ENCODE results near the gene ZDHHC9. TPM values are rescaled to one million over a fixed set of nuclear protein-coding genes. Genes with fewer than 3 reads are reported as not detected.

The ZDHHC9 gene
- total RNA-seq, 1 experiment from 2014 or later = 30.5 TPM

DNA sequence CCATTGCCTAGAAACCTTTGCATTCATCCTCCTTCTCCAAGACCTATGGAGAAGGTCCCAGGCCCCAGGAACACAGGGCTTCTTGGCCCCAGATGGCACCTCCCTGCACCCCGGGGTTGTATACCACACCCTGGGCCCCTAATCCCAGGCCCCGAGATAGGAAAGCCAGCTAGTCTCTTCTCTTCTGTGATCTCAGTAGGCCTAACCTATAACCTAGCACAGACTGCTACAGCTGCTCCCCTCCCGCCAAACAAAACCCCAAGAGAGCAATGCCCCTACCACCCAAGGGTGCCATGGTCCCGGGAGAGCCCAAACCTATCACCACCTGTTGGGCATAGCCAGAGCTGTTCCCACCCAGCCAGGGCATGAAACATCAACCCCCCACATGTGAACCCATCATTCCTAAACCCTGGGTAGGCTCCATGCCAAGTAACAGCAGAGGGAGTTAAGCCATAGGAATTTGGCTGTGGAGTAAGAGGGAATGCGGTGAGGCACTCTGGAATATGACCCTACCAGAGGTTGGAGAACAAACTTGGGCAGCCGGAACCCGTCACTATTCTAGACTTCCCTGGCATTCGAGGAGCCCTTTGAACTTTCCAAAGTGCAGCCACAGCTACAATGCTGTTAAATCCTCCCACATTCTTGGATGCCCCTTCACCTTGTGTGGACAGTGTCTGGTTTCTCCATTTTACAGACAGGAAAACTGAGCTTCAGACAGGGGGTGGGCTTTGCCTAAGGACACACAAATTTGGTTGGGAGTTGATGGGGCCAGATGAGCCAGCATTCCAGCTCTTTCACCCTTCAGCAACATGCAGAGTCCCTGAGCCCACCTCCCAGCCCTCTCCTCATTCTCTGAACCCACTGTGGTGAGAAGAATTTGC, 74.9 kb downstream of the ZDHHC9 start:
- Histone ChIP-seq H4K20me1 (ENCODE audit: low read length) (no peaks in the 10 kb centered on the region), H3K9ac (ENCODE audit: low read length) (no peak overlapping the region), H3K27ac (ENCODE audit: low read length) (no peak overlapping the region), H3K27me3 (ENCODE audit: low read length) (no peaks in the 10 kb centered on the region), H3K9me3 (ENCODE audit: low read length) (no peaks in the 10 kb centered on the region), H3K36me3 (ENCODE audit: low read depth, low read length) (no peaks in the 10 kb centered on the region), H2AFZ (ENCODE audit: low read length) (no peak overlapping the region), H3K4me2 (ENCODE audit: low read length) (no peak overlapping the region), H3K9me2 (replicated peaks; ENCODE audit: low read length) (no peaks in the 10 kb centered on the region), H3F3A (ENCODE audit: low read length, unreplicated experiment) (no peaks in the 10 kb centered on the region), H3K4me1 (ENCODE audit: insufficient read depth, low read length) (no peaks in the 10 kb centered on the region), H3K4me3 (ENCODE audit: low read length) (no peak overlapping the region), H3K79me2 (ENCODE audit: low read length) (no peaks in the 10 kb centered on the region)
- POLR2A ChIA-PET (ENCODE audit: unreplicated experiment) = no interaction called here
- BruUV-seq (replicated peaks) = no TSS peak
- CTCF ChIA-PET = no interaction called here
- TF ChIP-seq, protein P1, sequence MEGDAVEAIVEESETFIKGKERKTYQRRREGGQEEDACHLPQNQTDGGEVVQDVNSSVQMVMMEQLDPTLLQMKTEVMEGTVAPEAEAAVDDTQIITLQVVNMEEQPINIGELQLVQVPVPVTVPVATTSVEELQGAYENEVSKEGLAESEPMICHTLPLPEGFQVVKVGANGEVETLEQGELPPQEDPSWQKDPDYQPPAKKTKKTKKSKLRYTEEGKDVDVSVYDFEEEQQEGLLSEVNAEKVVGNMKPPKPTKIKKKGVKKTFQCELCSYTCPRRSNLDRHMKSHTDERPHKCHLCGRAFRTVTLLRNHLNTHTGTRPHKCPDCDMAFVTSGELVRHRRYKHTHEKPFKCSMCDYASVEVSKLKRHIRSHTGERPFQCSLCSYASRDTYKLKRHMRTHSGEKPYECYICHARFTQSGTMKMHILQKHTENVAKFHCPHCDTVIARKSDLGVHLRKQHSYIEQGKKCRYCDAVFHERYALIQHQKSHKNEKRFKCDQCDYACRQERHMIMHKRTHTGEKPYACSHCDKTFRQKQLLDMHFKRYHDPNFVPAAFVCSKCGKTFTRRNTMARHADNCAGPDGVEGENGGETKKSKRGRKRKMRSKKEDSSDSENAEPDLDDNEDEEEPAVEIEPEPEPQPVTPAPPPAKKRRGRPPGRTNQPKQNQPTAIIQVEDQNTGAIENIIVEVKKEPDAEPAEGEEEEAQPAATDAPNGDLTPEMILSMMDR (conservative IDR thresholded peaks at IDR 0.05; ENCODE audit: low read depth, low read length) = no peak
- TF ChIP-seq EZH2phosphoT487 (IDR thresholded peaks at IDR 0.05; ENCODE audit: borderline replicate concordance, low read length) (no peak), EZH2 (IDR thresholded peaks at IDR 0.05; ENCODE audit: low read length, unreplicated experiment) (no peak)
- DNase-seq = no peak
- intact Hi-C loops (cut with micrococcal nuclease) = no loop called here
- no peak for ATAC-seq

DNA sequence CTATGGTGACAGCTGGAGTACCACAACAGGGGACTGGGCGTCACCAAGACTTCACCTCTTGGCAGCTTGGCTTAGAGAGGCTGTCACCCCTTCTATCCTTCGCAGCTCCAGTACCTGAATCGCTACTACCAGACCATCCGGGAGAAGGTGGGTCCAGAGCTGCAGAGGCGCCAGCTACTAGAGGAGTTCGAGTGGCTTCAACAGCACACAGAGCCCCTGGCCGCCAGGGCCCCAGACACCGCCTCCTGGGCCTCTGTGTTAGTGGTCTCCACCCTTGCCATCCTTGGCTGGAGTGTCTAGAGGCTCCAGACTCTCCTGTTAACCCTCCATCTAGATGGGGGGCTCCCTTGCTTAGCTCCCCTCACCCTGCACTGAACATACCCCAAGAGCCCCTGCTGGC, 75.5 kb downstream of the ZDHHC9 start:
- Histone ChIP-seq H4K20me1 (ENCODE audit: low read length) (no peaks in the 10 kb centered on the region), H3K27me3 (ENCODE audit: low read length) (no peaks in the 10 kb centered on the region), H3K9me3 (ENCODE audit: low read length) (no peaks in the 10 kb centered on the region), H3K4me3 (ENCODE audit: low read length) (no peak overlapping the region), H3K4me2 (ENCODE audit: low read length) (no peak overlapping the region), H3K79me2 (ENCODE audit: low read length) (no peaks in the 10 kb centered on the region), H3K36me3 (ENCODE audit: low read depth, low read length) (no peaks in the 10 kb centered on the region), H3K4me1 (ENCODE audit: insufficient read depth, low read length) (no peaks in the 10 kb centered on the region), H3K9me2 (replicated peaks; ENCODE audit: low read length) (no peaks in the 10 kb centered on the region), H3F3A (ENCODE audit: low read length, unreplicated experiment) (no peaks in the 10 kb centered on the region), H2AFZ (ENCODE audit: low read length) (no peak overlapping the region), H3K9ac (ENCODE audit: low read length) (no peak overlapping the region), H3K27ac (ENCODE audit: low read length) (no peak overlapping the region)
- no peak for TF ChIP-seq EZH2phosphoT487 (IDR thresholded peaks at IDR 0.05; ENCODE audit: borderline replicate concordance, low read length)
- intact Hi-C loops (cut with micrococcal nuclease) = no loop called here
- BruUV-seq (replicated peaks) = no TSS peak
- POLR2A ChIA-PET (ENCODE audit: unreplicated experiment) = no interaction called here
- CTCF ChIA-PET = no interaction called here
- ATAC-seq (no peak), DNase-seq (no peak)

GRCh38 chrX:129763666-129764065, 80.0 kb downstream of the ZDHHC9 start:
- DNase-seq (no peak), ATAC-seq (no peak)
- ChIA-PET CTCF (no interaction called here), POLR2A (ENCODE audit: unreplicated experiment) (no interaction called here)
- Histone ChIP-seq H3K9me3 (ENCODE audit: low read length) (no peaks in the 10 kb centered on the region), H3K79me2 (ENCODE audit: low read length) (no peaks in the 10 kb centered on the region), H3K9ac (ENCODE audit: low read length) (no peak overlapping the region), H3K36me3 (ENCODE audit: low read depth, low read length) (no peaks in the 10 kb centered on the region), H3K4me2 (ENCODE audit: low read length) (no peak overlapping the region), H3K4me1 (ENCODE audit: insufficient read depth, low read length) (no peaks in the 10 kb centered on the region), H3K4me3 (ENCODE audit: low read length) (no peak overlapping the region), H3K9me2 (replicated peaks; ENCODE audit: low read length) (no peaks in the 10 kb centered on the region), H2AFZ (ENCODE audit: low read length) (no peak overlapping the region), H3K27ac (ENCODE audit: low read length) (no peak overlapping the region), H4K20me1 (ENCODE audit: low read length) (no peaks in the 10 kb centered on the region), H3K27me3 (ENCODE audit: low read length) (no peaks in the 10 kb centered on the region), H3F3A (ENCODE audit: low read length, unreplicated experiment) (no peaks in the 10 kb centered on the region)
- BruUV-seq (replicated peaks) = no TSS peak
- intact Hi-C loops (cut with micrococcal nuclease) = no loop called here
- TF ChIP-seq EZH2phosphoT487 (IDR thresholded peaks at IDR 0.05; ENCODE audit: borderline replicate concordance, low read length) = no peak
- TF ChIP-seq, protein P1 (conservative IDR thresholded peaks at IDR 0.05; ENCODE audit: low read depth, low read length) = no peak
- no peak for TF ChIP-seq EZH2 (IDR thresholded peaks at IDR 0.05; ENCODE audit: low read length, unreplicated experiment)

All from PC-3 (cell line).